HepG2 (cell line): Measurements from ENCODE around the gene EPO. TPM values are rescaled to one million over a fixed set of nuclear protein-coding genes. Genes with fewer than 3 reads are reported as not detected.

Source experiments
- CREM ChIP-seq, 2 experiments: sonication (generic) in 1 of 2; formaldehyde crosslinking in 1 of 2; IDR thresholded peaks; 2 replicates each; pipeline versions ENCODE4 v1.4.0 to v1.6.1; 2016 to 2020; ENCODE audit warnings: antibody characterized with exemption in 1 of 2, mild to moderate bottlenecking in 1 of 2, missing genetic modification reagents in 1 of 2
- HDAC6 ChIP-seq: fragments of 200-600 bp; sonication (generic); IDR thresholded peaks from 2 replicates; pipeline ENCODE4 v1.7.0; 2017; ENCODE audit warnings: mild to moderate bottlenecking, antibody characterized with exemption, low read length, low read depth
- KAT7 ChIP-seq: IDR thresholded peaks from 2 replicates; pipeline ENCODE4 v1.6.1; 2018; ENCODE audit warnings: borderline replicate concordance, missing compliant biosample characterization
- MEF2D ChIP-seq: sonication (generic); formaldehyde crosslinking; IDR thresholded peaks from 2 replicates; pipeline ENCODE4 v1.5.1; 2020; ENCODE audit warnings: mild to moderate bottlenecking, missing genetic modification reagents
- NFIB ChIP-seq: sonication (generic); formaldehyde crosslinking; IDR thresholded peaks from 2 replicates; pipeline ENCODE4 v1.9.0; 2021; ENCODE audit warnings: missing genetic modification reagents, mild to moderate bottlenecking, borderline replicate concordance
- NFKB2 ChIP-seq: sonication (generic); formaldehyde crosslinking; IDR thresholded peaks from 2 replicates; pipeline ENCODE4 v1.4.0; 2020; ENCODE audit warnings: missing genetic modification reagents, borderline replicate concordance
- POLR2A ChIP-seq, 2 experiments: IDR thresholded peaks; 2 replicates each; pipeline ENCODE4 v1.6.1; 2011; ENCODE audit warnings: low read depth in 2 of 2, low read length in 2 of 2, mild to moderate bottlenecking in 1 of 2, moderate library complexity in 1 of 2; ENCODE audit not compliant: insufficient read depth in 1 of 2
- POLR2AphosphoS5 ChIP-seq: IDR thresholded peaks from 2 replicates; pipeline ENCODE4 v1.6.1; 2012; ENCODE audit warnings: low read depth, low read length
- SETDB1 ChIP-seq: sonication (generic); formaldehyde crosslinking; IDR thresholded peaks from 2 replicates; pipeline ENCODE4 v1.5.1; 2020; ENCODE audit warnings: missing genetic modification reagents, mild to moderate bottlenecking, borderline replicate concordance
- THAP11 ChIP-seq: IDR thresholded peaks from 2 replicates; pipeline ENCODE4 v1.6.1; 2016; ENCODE audit warnings: missing biosample characterization, missing genetic modification reagents
- ZNF251 ChIP-seq: sonication (generic); formaldehyde crosslinking; IDR thresholded peaks from 2 replicates; pipeline ENCODE4 v1.9.0; 2021; ENCODE audit warnings: mild to moderate bottlenecking, missing genetic modification reagents
- ZNF335 ChIP-seq: sonication (generic); formaldehyde crosslinking; IDR thresholded peaks from 2 replicates; pipeline ENCODE4 v1.4.0; 2020; ENCODE audit warnings: missing genetic modification reagents
- ZNF616 ChIP-seq: sonication (generic); formaldehyde crosslinking; IDR thresholded peaks from 2 replicates; pipeline ENCODE4 v1.5.0; 2020; ENCODE audit warnings: low read depth, mild to moderate bottlenecking, missing genetic modification reagents
- ZNF660 ChIP-seq: sonication (generic); formaldehyde crosslinking; IDR thresholded peaks from 2 replicates; pipeline ENCODE4 v1.5.1; 2020; ENCODE audit warnings: mild to moderate bottlenecking, low read depth, missing genetic modification reagents, borderline replicate concordance
- polyA plus RNA-seq, 8 experiments: library from polyadenylated mRNA; depleted of rRNA in 3 of 8; stranded (reverse) in 7 of 8; unstranded in 1 of 8; fragments of >200 nt; fragmentation: Illumina TruSeq in 4 of 8; extraction: Trizol in 4 of 8; gene quantifications; 2 replicates each; pipeline versions ENCODE4 v1.2.1 to v1.2.3, GENCODE V29; 2011 to 2016; ENCODE audit warnings: low read depth in 4 of 8, missing spikeins in 1 of 8, mixed read lengths in 1 of 8; ENCODE audit not compliant: insufficient read depth in 1 of 8
- total RNA-seq, 5 experiments: library from RNA; depleted of rRNA; stranded (reverse); fragments of >200 nt; fragmentation: Illumina TruSeq; extraction: Trizol; gene quantifications; 2 replicates each; pipeline ENCODE4 v1.2.3, GENCODE V29; 2016; ENCODE audit warnings: low read depth in 1 of 5
- TF ChIP-seq, protein P1 (sequence below): sonication (generic); formaldehyde crosslinking; conservative IDR thresholded peaks from 2 replicates; pipeline ENCODE4 v1.8.0; 2022; ENCODE audit warnings: mild to moderate bottlenecking, moderate library complexity, missing genetic modification reagents
- TF ChIP-seq, protein P2 (sequence below), 2 experiments: sonication (generic) in 1 of 2; formaldehyde crosslinking in 1 of 2; IDR thresholded peaks; 2 replicates each; pipeline versions ENCODE4 v1.5.1 to v1.6.1; 2011 to 2020; ENCODE audit warnings: borderline replicate concordance in 1 of 2, low read depth in 1 of 2, low read length in 1 of 2, mild to moderate bottlenecking in 1 of 2, missing genetic modification reagents in 1 of 2, moderate library complexity in 1 of 2
- TF ChIP-seq, protein P3 (sequence below): sonication (generic); formaldehyde crosslinking; IDR thresholded peaks from 2 replicates; pipeline ENCODE4 v1.4.0; 2020; ENCODE audit warnings: missing genetic modification reagents

Gene EPO
- total and polyA plus RNA-seq, 2 of the 13 experiments (the other 11 are each of a cell fraction or from before 2014, with no cell fraction given) = 10.3 to 25.7 TPM

DNA sequence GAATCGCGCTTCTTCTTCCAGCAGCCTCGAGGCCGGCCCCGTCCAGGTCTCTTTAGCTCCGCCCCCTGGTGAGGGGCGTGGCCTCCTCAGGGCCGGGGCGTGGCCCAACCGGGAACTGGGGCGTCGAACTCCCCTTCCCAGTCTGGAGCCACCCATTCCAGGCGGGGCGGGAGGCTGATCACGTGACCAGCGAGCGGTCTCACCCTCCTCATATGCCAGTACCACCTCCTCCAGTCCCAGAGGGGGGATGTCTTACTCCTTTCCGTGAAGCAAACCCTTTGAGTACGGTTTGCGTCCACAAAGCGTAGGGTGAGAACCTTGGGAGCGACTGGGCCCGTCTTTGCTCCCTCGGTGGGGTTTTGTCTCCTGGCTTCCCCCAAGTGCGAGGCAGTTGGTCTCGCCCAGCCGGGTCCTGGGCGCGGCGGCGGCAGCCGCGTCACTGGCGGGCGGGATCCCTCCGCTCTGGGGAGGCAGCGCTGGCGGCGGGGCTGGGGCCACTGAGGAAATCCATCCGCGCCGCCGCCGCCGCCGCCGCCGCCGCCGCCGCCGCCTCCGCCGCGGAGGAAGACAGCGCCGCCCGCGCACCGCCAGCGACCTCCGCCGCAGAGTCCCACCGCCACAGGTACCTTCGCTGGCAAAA, 46.8 kb upstream of the EPO start, which contains the start of gene GNB2 (continued):
- TF ChIP-seq HDAC6 = no peak
- TF ChIP-seq THAP11 (CRISPR knock-in tag) = peak; percentile 81
- no peak for TF ChIP-seq SETDB1 (CRISPR knock-in tag)
- no peak for TF ChIP-seq ZNF616 (CRISPR knock-in tag)
- peak in 1 of 2 experiments; percentile 58; a peak in 1 of 4 replicates for TF ChIP-seq POLR2A (IDR thresholded peaks at IDR 0.05; ENCODE audit: insufficient read depth in 1 of 2, low read depth in 2 of 2, low read length in 2 of 2)
- TF ChIP-seq MEF2D = peak; percentile 74
- TF ChIP-seq, protein P1, sequence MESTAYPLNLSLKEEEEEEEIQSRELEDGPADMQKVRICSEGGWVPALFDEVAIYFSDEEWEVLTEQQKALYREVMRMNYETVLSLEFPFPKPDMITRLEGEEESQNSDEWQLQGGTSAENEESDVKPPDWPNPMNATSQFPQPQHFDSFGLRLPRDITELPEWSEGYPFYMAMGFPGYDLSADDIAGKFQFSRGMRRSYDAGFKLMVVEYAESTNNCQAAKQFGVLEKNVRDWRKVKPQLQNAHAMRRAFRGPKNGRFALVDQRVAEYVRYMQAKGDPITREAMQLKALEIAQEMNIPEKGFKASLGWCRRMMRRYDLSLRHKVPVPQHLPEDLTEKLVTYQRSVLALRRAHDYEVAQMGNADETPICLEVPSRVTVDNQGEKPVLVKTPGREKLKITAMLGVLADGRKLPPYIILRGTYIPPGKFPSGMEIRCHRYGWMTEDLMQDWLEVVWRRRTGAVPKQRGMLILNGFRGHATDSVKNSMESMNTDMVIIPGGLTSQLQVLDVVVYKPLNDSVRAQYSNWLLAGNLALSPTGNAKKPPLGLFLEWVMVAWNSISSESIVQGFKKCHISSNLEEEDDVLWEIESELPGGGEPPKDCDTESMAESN = peak; percentile 23; the same call in 1 of the 2 replicates
- TF ChIP-seq ZNF251 (CRISPR knock-in tag) = no peak
- TF ChIP-seq ZNF335 = 0 out of 2 replicates have a peak, but pooled peaks have one; percentile 45
- TF ChIP-seq, protein P2, sequence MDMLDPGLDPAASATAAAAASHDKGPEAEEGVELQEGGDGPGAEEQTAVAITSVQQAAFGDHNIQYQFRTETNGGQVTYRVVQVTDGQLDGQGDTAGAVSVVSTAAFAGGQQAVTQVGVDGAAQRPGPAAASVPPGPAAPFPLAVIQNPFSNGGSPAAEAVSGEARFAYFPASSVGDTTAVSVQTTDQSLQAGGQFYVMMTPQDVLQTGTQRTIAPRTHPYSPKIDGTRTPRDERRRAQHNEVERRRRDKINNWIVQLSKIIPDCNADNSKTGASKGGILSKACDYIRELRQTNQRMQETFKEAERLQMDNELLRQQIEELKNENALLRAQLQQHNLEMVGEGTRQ (IDR thresholded peaks at IDR 0.05; ENCODE audit: low read depth, low read length) = peak; percentile 98
- TF ChIP-seq, protein P2 (CRISPR knock-in tag; IDR thresholded peaks at IDR 0.05; ENCODE audit: borderline replicate concordance) = peak; percentile 95
- TF ChIP-seq POLR2AphosphoS5 = 0 out of 2 replicates have a peak, but pooled peaks have one; percentile 41
- no peak for TF ChIP-seq NFIB (CRISPR knock-in tag)
- TF ChIP-seq ZNF660 (CRISPR knock-in tag) = no peak
- TF ChIP-seq CREM (IDR thresholded peaks at IDR 0.05) = peak; percentile 45
- peak; percentile 31; the same call in 1 of the 2 replicates for TF ChIP-seq CREM (CRISPR knock-in tag; IDR thresholded peaks at IDR 0.05)
- no peak; the same call in 1 of the 2 replicates for TF ChIP-seq NFKB2 (CRISPR knock-in tag)
- 0 out of 2 replicates have a peak, but pooled peaks have one; percentile 20 for TF ChIP-seq KAT7
- TF ChIP-seq, protein P3, sequence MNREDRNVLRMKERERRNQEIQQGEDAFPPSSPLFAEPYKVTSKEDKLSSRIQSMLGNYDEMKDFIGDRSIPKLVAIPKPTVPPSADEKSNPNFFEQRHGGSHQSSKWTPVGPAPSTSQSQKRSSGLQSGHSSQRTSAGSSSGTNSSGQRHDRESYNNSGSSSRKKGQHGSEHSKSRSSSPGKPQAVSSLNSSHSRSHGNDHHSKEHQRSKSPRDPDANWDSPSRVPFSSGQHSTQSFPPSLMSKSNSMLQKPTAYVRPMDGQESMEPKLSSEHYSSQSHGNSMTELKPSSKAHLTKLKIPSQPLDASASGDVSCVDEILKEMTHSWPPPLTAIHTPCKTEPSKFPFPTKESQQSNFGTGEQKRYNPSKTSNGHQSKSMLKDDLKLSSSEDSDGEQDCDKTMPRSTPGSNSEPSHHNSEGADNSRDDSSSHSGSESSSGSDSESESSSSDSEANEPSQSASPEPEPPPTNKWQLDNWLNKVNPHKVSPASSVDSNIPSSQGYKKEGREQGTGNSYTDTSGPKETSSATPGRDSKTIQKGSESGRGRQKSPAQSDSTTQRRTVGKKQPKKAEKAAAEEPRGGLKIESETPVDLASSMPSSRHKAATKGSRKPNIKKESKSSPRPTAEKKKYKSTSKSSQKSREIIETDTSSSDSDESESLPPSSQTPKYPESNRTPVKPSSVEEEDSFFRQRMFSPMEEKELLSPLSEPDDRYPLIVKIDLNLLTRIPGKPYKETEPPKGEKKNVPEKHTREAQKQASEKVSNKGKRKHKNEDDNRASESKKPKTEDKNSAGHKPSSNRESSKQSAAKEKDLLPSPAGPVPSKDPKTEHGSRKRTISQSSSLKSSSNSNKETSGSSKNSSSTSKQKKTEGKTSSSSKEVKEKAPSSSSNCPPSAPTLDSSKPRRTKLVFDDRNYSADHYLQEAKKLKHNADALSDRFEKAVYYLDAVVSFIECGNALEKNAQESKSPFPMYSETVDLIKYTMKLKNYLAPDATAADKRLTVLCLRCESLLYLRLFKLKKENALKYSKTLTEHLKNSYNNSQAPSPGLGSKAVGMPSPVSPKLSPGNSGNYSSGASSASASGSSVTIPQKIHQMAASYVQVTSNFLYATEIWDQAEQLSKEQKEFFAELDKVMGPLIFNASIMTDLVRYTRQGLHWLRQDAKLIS (CRISPR knock-in tag) = no peak
